ENCODE data around the gene NEDD4.

The NEDD4 gene

GRCh38 chr15:55819397-55820034 lies 173.9 kb downstream of the NEDD4 start:
- no peak for DNase-seq
- Histone ChIP-seq H3K4me3 (ENCODE audit: low read depth, low read length) (no peak overlapping the region), H3K36me3 (no peaks in the 10 kb centered on the region), H3K27ac (no peak overlapping the region), H3K27me3 (ENCODE audit: insufficient read depth, low read depth, severe bottlenecking) (no peaks in the 10 kb centered on the region), H3K9me3 (ENCODE audit: severe bottlenecking) (no peaks in the 10 kb centered on the region)
- TF ChIP-seq CTCF (IDR thresholded peaks at IDR 0.05; ENCODE audit: low read depth, low read length) = no peak

GRCh38 chr15:55816017-55816416 lies 177.4 kb downstream of the NEDD4 start:
- Histone ChIP-seq H3K4me3 (ENCODE audit: low read depth, low read length) (no peak overlapping the region), H3K36me3 (no peaks in the 10 kb centered on the region), H3K27ac (no peak overlapping the region), H3K27me3 (ENCODE audit: insufficient read depth, low read depth, severe bottlenecking) (no peaks in the 10 kb centered on the region), H3K9me3 (ENCODE audit: severe bottlenecking) (no peaks in the 10 kb centered on the region)
- no peak for DNase-seq
- TF ChIP-seq CTCF (IDR thresholded peaks at IDR 0.05; ENCODE audit: low read depth, low read length) = no peak

- H3K36me3 ChIP-seq = no peaks in the 10 kb centered on the region
Measured at GRCh38 chr15:55802600-55803376, 190.6 kb downstream of the NEDD4 start.

GRCh38 chr15:55800216-55800615 lies 193.2 kb downstream of the NEDD4 start:
- TF ChIP-seq CTCF (IDR thresholded peaks at IDR 0.05; ENCODE audit: low read depth, low read length) = no peak
- no peaks in the 10 kb centered on the region for H3K9me3 ChIP-seq (ENCODE audit: severe bottlenecking)
- H3K27ac ChIP-seq = no peak overlapping the region
- DNase-seq = no peak
- no peaks in the 10 kb centered on the region for H3K27me3 ChIP-seq (ENCODE audit: insufficient read depth, low read depth, severe bottlenecking)
- H3K4me3 ChIP-seq (ENCODE audit: low read depth, low read length) = no peak overlapping the region
- no peaks in the 10 kb centered on the region for H3K36me3 ChIP-seq

More at GRCh38 chr15:55802600-55803376, 190.6 kb downstream of the NEDD4 start:
- Histone ChIP-seq H3K4me3 (ENCODE audit: low read depth, low read length) (no peak overlapping the region), H3K27me3 (ENCODE audit: insufficient read depth, low read depth, severe bottlenecking) (no peaks in the 10 kb centered on the region), H3K27ac (peak overlapping the region; percentile 40), H3K9me3 (ENCODE audit: severe bottlenecking) (no peaks in the 10 kb centered on the region)
- 0 out of 2 replicates have a peak, but pooled peaks have one; percentile 0 for TF ChIP-seq CTCF (IDR thresholded peaks at IDR 0.05; ENCODE audit: low read depth, low read length)
- DNase-seq = peak; percentile 39

- peak; percentile 78 for DNase-seq
- no peaks in the 10 kb centered on the region for H3K27me3 ChIP-seq (ENCODE audit: insufficient read depth, low read depth, severe bottlenecking)
- no peak overlapping the region for H3K27ac ChIP-seq
- TF ChIP-seq CTCF (IDR thresholded peaks at IDR 0.05; ENCODE audit: low read depth, low read length) = peak; percentile 79
- no peaks in the 10 kb centered on the region for H3K9me3 ChIP-seq (ENCODE audit: severe bottlenecking)
- no peaks in the 10 kb centered on the region for H3K36me3 ChIP-seq
- H3K4me3 ChIP-seq (ENCODE audit: low read depth, low read length) = no peak overlapping the region
Measured at GRCh38 chr15:55799291-55800212, 193.9 kb downstream of the NEDD4 start.

Data from WERI-Rb-1 (cell line).